HepG2 (cell line): ENCODE measurements around the gene ANKRD60. TPM values are rescaled to one million over a fixed set of nuclear protein-coding genes. Genes with fewer than 3 reads are reported as not detected.

ENCODE experiments used
- ATAC-seq: fragments of 200-7000 bp; cut with Tn5 transposase; 3 replicates; pipeline ENCODE4 v1.9.1; 2020; ENCODE audit warnings: mild to moderate bottlenecking, moderate library complexity
- BruUV-seq: library from RNA; stranded (reverse); fragments of 400-500 nt; replicated peaks from 2 replicates; lab custom pipeline; 2021; lab: Mats Ljungman, UMichigan
- CTCF ChIA-PET: fragments of 300-600 bp; formaldehyde crosslinking; extraction: SDS; loops from one replicate; lab custom pipeline; 2021; ENCODE audit warnings: low total read pairs, inconsistent platforms, low intra/inter-chr PET ratio; lab: Yijun Ruan, JAX
- POLR2A ChIA-PET: fragments of 350-600 bp; sonication (Branson Sonifier 250); formaldehyde crosslinking; loops from one replicate; lab custom pipeline; 2020; ENCODE audit warnings: antibody characterized with exemption, inconsistent platforms; lab: Yijun Ruan, JAX
- DNase-seq: peaks from one replicate; pipeline ENCODE4 v3.0.0-alpha.2; 2015; ENCODE audit warnings: low spot score
- FAIRE-seq: peaks from 3 replicates; lab custom pipeline; 2011; peaks lifted over from hg19 to GRCh38; lab: Jason Lieb, UNC
- H2AFZ ChIP-seq: one replicate; pipeline ENCODE4 v1.6.1; 2011; ENCODE audit warnings: low read length, inconsistent platforms
- H3K27ac ChIP-seq: fragments of 300-600 bp; 3 replicates; pipeline ENCODE4 v1.8.0; 2011; ENCODE audit warnings: mixed run types, mild to moderate bottlenecking, mixed read lengths, low read length, inconsistent platforms; ENCODE audit not compliant: insufficient read depth; ENCODE audit errors: extremely low read length
- H3K27me3 ChIP-seq, 2 experiments: fragments of 200-600 bp in 1 of 2; 2 replicates in 1 of 2; 3 replicates in 1 of 2; pipeline versions ENCODE4 v1.6.0 to v1.8.0; 2011; ENCODE audit warnings: low read length in 2 of 2, mild to moderate bottlenecking in 2 of 2, moderate library complexity in 2 of 2, inconsistent platforms in 1 of 2; ENCODE audit not compliant: insufficient read depth in 2 of 2, control insufficient read depth in 1 of 2
- H3K36me3 ChIP-seq, 2 experiments: fragments of 200-600 bp in 1 of 2; replicated peaks in 1 of 2; 2 replicates in 1 of 2; 3 replicates in 1 of 2; pipeline versions ENCODE4 v1.5.1 to v1.8.0; 2011; ENCODE audit warnings: low read length in 2 of 2, inconsistent platforms in 1 of 2; ENCODE audit not compliant: insufficient read depth in 2 of 2, control insufficient read depth in 1 of 2
- H3K4me1 ChIP-seq: 2 replicates; pipeline ENCODE4 v1.5.1; 2012; ENCODE audit warnings: low read length, inconsistent platforms; ENCODE audit not compliant: insufficient read depth
- H3K4me2 ChIP-seq: 2 replicates; pipeline ENCODE4 v1.6.0; 2011; ENCODE audit warnings: low read depth, low read length, inconsistent platforms
- H3K4me3 ChIP-seq, 3 experiments: fragments of 200-600 bp in 1 of 3; sonication (generic), shearing (Covaris generic) in 1 of 3; replicated peaks in 1 of 3; 2 replicates each; pipeline ENCODE4 v1.5.1; 2011 to 2016; ENCODE audit warnings: low read length in 3 of 3, inconsistent platforms in 2 of 3, low read depth in 2 of 3, mild to moderate bottlenecking in 2 of 3, control low read depth in 1 of 3, mixed read lengths in 1 of 3; ENCODE audit not compliant: insufficient read depth in 1 of 3
- H3K79me2 ChIP-seq: one replicate; pipeline ENCODE4 v1.6.1; 2011; ENCODE audit warnings: low read length, inconsistent platforms; ENCODE audit not compliant: insufficient read depth
- H3K9ac ChIP-seq: 2 replicates; pipeline ENCODE4 v1.6.0; 2011; ENCODE audit warnings: mild to moderate bottlenecking, low read depth, low read length, inconsistent platforms; ENCODE audit not compliant: insufficient read depth
- H3K9me3 ChIP-seq: 2 replicates; pipeline ENCODE4 v1.5.1; 2012; ENCODE audit warnings: mild to moderate bottlenecking, low read length
- H4K20me1 ChIP-seq: 2 replicates; pipeline ENCODE4 v1.6.0; 2011; ENCODE audit warnings: inconsistent platforms, mild to moderate bottlenecking, low read length, moderate library complexity; ENCODE audit not compliant: insufficient read depth
- HNRNPL ChIP-seq: fragments of 200-400 bp; formaldehyde crosslinking; IDR thresholded peaks from 2 replicates; pipeline ENCODE4 v1.6.1; 2017; ENCODE audit warnings: mild to moderate bottlenecking, low read depth, low read length
- IRF1 ChIP-seq: sonication (generic); formaldehyde crosslinking; IDR thresholded peaks from 2 replicates; pipeline ENCODE4 v1.4.0; 2020; ENCODE audit warnings: low read depth, mild to moderate bottlenecking, missing genetic modification reagents
- KDM1A ChIP-seq: IDR thresholded peaks from 2 replicates; pipeline ENCODE4 v1.6.1; 2016; ENCODE audit warnings: missing compliant biosample characterization
- NFE2 ChIP-seq: sonication (generic); formaldehyde crosslinking; IDR thresholded peaks from 2 replicates; pipeline ENCODE4 v1.4.0; 2020; ENCODE audit warnings: missing genetic modification reagents
- POLR2AphosphoS5 ChIP-seq: IDR thresholded peaks from 2 replicates; pipeline ENCODE4 v1.6.1; 2012; ENCODE audit warnings: low read depth, low read length
- THAP7 ChIP-seq: sonication (generic); formaldehyde crosslinking; IDR thresholded peaks from 2 replicates; pipeline ENCODE4 v1.8.1; 2023; ENCODE audit warnings: mild to moderate bottlenecking, missing genetic modification reagents
- ZBTB7A ChIP-seq: sonication (generic); formaldehyde crosslinking; IDR thresholded peaks from 2 replicates; pipeline ENCODE4 v1.8.0; 2022; ENCODE audit warnings: mild to moderate bottlenecking, missing genetic modification reagents
- ZNF275 ChIP-seq: sonication (generic); formaldehyde crosslinking; IDR thresholded peaks from 2 replicates; pipeline ENCODE4 v1.8.0; 2022; ENCODE audit warnings: missing genetic modification reagents, mild to moderate bottlenecking, inconsistent platforms, borderline replicate concordance
- ZNF556 ChIP-seq: sonication (generic); formaldehyde crosslinking; IDR thresholded peaks from 2 replicates; pipeline ENCODE4 v1.4.0; 2020; ENCODE audit warnings: mild to moderate bottlenecking, missing genetic modification reagents, borderline replicate concordance
- ZNF710 ChIP-seq: sonication (generic); formaldehyde crosslinking; IDR thresholded peaks from 2 replicates; pipeline ENCODE4 v1.5.0; 2020; ENCODE audit warnings: mild to moderate bottlenecking, missing genetic modification reagents, borderline replicate concordance
- WGBS: methylation state at CpG from one replicate; pipeline ENCODE4 v1.1.6; 2017; ENCODE audit warnings: low lambda C conversion rate; 5-methylcytosine and 5-hydroxymethylcytosine counted together
- in situ Hi-C: cut with HindIII; loops from 2 replicates; pipeline ENCODE4 v1.10.0; 2017; ENCODE audit warnings: low pct_unique_long_range_greater_than_20kb; ENCODE audit not compliant: extremely low pct_ligation_motif_present
- intact Hi-C: fragments of 100-400 bp; cut with micrococcal nuclease; formaldehyde crosslinking; loops from one replicate; pipeline ENCODE4 v1.10.0; 2022; ENCODE audit not compliant: unreplicated experiment
- polyA plus RNA-seq, 8 experiments: library from polyadenylated mRNA; depleted of rRNA in 3 of 8; stranded (reverse) in 7 of 8; unstranded in 1 of 8; fragments of >200 nt; fragmentation: Illumina TruSeq in 4 of 8; extraction: Trizol in 4 of 8; gene quantifications; 2 replicates each; pipeline versions ENCODE4 v1.2.1 to v1.2.3, GENCODE V29; 2011 to 2016; ENCODE audit warnings: low read depth in 4 of 8, missing spikeins in 1 of 8, mixed read lengths in 1 of 8; ENCODE audit not compliant: insufficient read depth in 1 of 8
- total RNA-seq, 5 experiments: library from RNA; depleted of rRNA; stranded (reverse); fragments of >200 nt; fragmentation: Illumina TruSeq; extraction: Trizol; gene quantifications; 2 replicates each; pipeline ENCODE4 v1.2.3, GENCODE V29; 2016; ENCODE audit warnings: low read depth in 1 of 5

The ANKRD60 gene
- total and polyA plus RNA-seq, 2 of the 13 experiments (the other 11 are each of a cell fraction or from before 2014, with no cell fraction given), result not detected

- Histone ChIP-seq H3K9ac (no peak overlapping the region), H3K27ac (no peak overlapping the region), H3K27me3 (peaks cover 13 to 64% of the 10 kb centered on the region in 2 experiments; a peak in 4 of 5 replicates), H3K4me1 (no peaks in the 10 kb centered on the region), H3K9me3 (no peaks in the 10 kb centered on the region), H3K4me3 (no peak overlapping the region), H4K20me1 (no peaks in the 10 kb centered on the region; the same call in 1 of the 2 replicates), H3K79me2 (no peaks in the 10 kb centered on the region), H3K36me3 (no peaks in the 10 kb centered on the region), H2AFZ (no peak overlapping the region), H3K4me2 (no peak overlapping the region)
- ATAC-seq (no peak), FAIRE-seq (no peak), DNase-seq (no peak)
- TF ChIP-seq THAP7 (CRISPR knock-in tag) (no peak), IRF1 (no peak), NFE2 (CRISPR knock-in tag) (no peak), HNRNPL (no peak), KDM1A (CRISPR knock-in tag) (no peak), ZBTB7A (CRISPR knock-in tag) (no peak), ZNF556 (no peak), ZNF710 (no peak), ZNF275 (CRISPR knock-in tag) (no peak), POLR2AphosphoS5 (no peak)
- POLR2A ChIA-PET, result no interaction called here
- CTCF ChIA-PET, result no interaction called here
- in situ Hi-C loops, result loop anchor here (5.0 to 25.0 kb wide), 3 partner anchors 609 to 819 kb away; partner anchors contain the start of gene RBM38
- BruUV-seq, result no TSS peak
- 51% methylated on average over 31 of the region's 31 CpGs for WGBS
- intact Hi-C loops, result no loop called here
Measured at GRCh38 chr20:58205850-58206249, 22.6 kb downstream of the ANKRD60 start.
